NK-92 treated with Interleukin-12 subunit alpha and Interleukin-12 subunit beta, amount 100 ng/mL, for 24 hours (cell line): ENCODE results near the gene ACAP2.

Experiments
- DNase-seq: peaks from one replicate; lab custom pipeline; 2025; lab: John Stamatoyannopoulos, UW

ACAP2 gene

GRCh38 chr3:195258449-195259153 is 184.2 kb downstream of the ACAP2 start:
- DNase-seq: no peak

- DNase-seq: no peak
Measured at GRCh38 chr3:195257454-195258448, 185.1 kb downstream of the ACAP2 start.

- no peak for DNase-seq
Measured at GRCh38 chr3:195256639-195257453, 186.0 kb downstream of the ACAP2 start.

GRCh38 chr3:195255571-195256501 is 187.0 kb downstream of the ACAP2 start:
- DNase-seq: no peak

- no peak for DNase-seq
Measured at GRCh38 chr3:195255176-195255500, 187.7 kb downstream of the ACAP2 start.

GRCh38 chr3:195254454-195255175 is 188.2 kb downstream of the ACAP2 start:
- DNase-seq: no peak

GRCh38 chr3:195253923-195254432 is 188.8 kb downstream of the ACAP2 start:
- DNase-seq: no peak

- DNase-seq: no peak
Measured at GRCh38 chr3:195251336-195252065, 191.3 kb downstream of the ACAP2 start.

GRCh38 chr3:195250473-195251251 is 192.2 kb downstream of the ACAP2 start:
- no peak for DNase-seq

GRCh38 chr3:195249858-195250464 is 192.9 kb downstream of the ACAP2 start:
- no peak for DNase-seq

- DNase-seq: no peak
Measured at GRCh38 chr3:195249057-195249770, 193.6 kb downstream of the ACAP2 start.

- no peak for DNase-seq
Measured at GRCh38 chr3:195248281-195248680, 194.5 kb downstream of the ACAP2 start.

- no peak for DNase-seq
Measured at GRCh38 chr3:195247863-195248189, 195.0 kb downstream of the ACAP2 start.

- DNase-seq: no peak
Measured at GRCh38 chr3:195247086-195247862, 195.5 kb downstream of the ACAP2 start.

- no peak for DNase-seq
Measured at GRCh38 chr3:195246581-195246995, 196.2 kb downstream of the ACAP2 start.

- no peak for DNase-seq
Measured at GRCh38 chr3:195245531-195245951, 197.3 kb downstream of the ACAP2 start.
